Measurements from ENCODE around the gene FRYL.

GRCh38 chr4:48708610-48709009 is 71.5 kb downstream of the FRYL start:
- TF ChIP-seq POLR2A (IDR thresholded peaks at IDR 0.05) (no peak), CTCF (IDR thresholded peaks at IDR 0.05) (no peak)
